Stomach smooth muscle (tissue), 2 donors: ENCODE measurements around the gene CNST.

Source experiments
- H3K27ac ChIP-seq: one replicate; pipeline ENCODE4 v1.7.0; 2013; ENCODE audit warnings: mild to moderate bottlenecking, low read length, inconsistent platforms
- H3K27me3 ChIP-seq, 2 donors: one replicate each; pipeline ENCODE4 v1.7.0; 2013; ENCODE audit warnings: low read length in 2 of 2; ENCODE audit not compliant: insufficient read depth in 2 of 2, control insufficient read depth in 1 of 2
- H3K36me3 ChIP-seq, 2 donors: one replicate each; pipeline ENCODE4 v1.7.0; 2013; ENCODE audit warnings: low read length in 2 of 2; ENCODE audit not compliant: control insufficient read depth in 2 of 2, insufficient read depth in 2 of 2
- H3K4me1 ChIP-seq: one replicate; pipeline ENCODE4 v1.7.0; 2013; ENCODE audit warnings: low read length; ENCODE audit not compliant: control insufficient read depth, insufficient read depth
- H3K4me3 ChIP-seq, 2 donors: one replicate each; pipeline ENCODE4 v1.7.0; 2013; ENCODE audit warnings: low read length in 2 of 2
- H3K9ac ChIP-seq, 2 donors: one replicate each; pipeline ENCODE4 v1.7.0; 2013; ENCODE audit warnings: low read length in 2 of 2, mild to moderate bottlenecking in 1 of 2
- H3K9me3 ChIP-seq, 2 donors: one replicate each; pipeline ENCODE4 v1.7.0; 2013; ENCODE audit warnings: low read length in 2 of 2; ENCODE audit not compliant: control insufficient read depth in 2 of 2
- donor health status: healthy.
- donor health status: Pancreatic carcinoma.

CNST gene

GRCh38 chr1:246533371-246533905, 32.8 kb upstream of the CNST start:
- H3K9me3 ChIP-seq = peaks cover 4 to 7% of the 10 kb centered on the region in 2 donors
- H3K4me3 ChIP-seq = no peak overlapping the region
- H3K27me3 ChIP-seq = no peaks in the 10 kb centered on the region
- H3K36me3 ChIP-seq = no peaks in the 10 kb centered on the region
- H3K4me1 ChIP-seq = no peaks in the 10 kb centered on the region
- H3K9ac ChIP-seq = no peak overlapping the region
- no peak overlapping the region for H3K27ac ChIP-seq

- no peak overlapping the region for H3K4me3 ChIP-seq
- H3K9ac ChIP-seq = no peak overlapping the region
- H3K9me3 ChIP-seq = peaks cover 4 to 7% of the 10 kb centered on the region in 2 donors
- no peaks in the 10 kb centered on the region for H3K27me3 ChIP-seq
- no peak overlapping the region for H3K27ac ChIP-seq
- H3K36me3 ChIP-seq = no peaks in the 10 kb centered on the region
- H3K4me1 ChIP-seq = no peaks in the 10 kb centered on the region
These were observed 32.1 kb upstream of the CNST start for GRCh38 chr1:246534114-246534513.

GRCh38 chr1:246537441-246537840, 28.8 kb upstream of the CNST start:
- Histone ChIP-seq H3K27ac (no peak overlapping the region), H3K4me3 (no peak overlapping the region), H3K9ac (no peak overlapping the region), H3K36me3 (peaks cover 5 to 14% of the 10 kb centered on the region in 2 donors), H3K9me3 (no peaks in the 10 kb centered on the region), H3K27me3 (no peaks in the 10 kb centered on the region), H3K4me1 (no peaks in the 10 kb centered on the region)

GRCh38 chr1:246537887-246538286, 28.4 kb upstream of the CNST start:
- Histone ChIP-seq H3K9ac (no peak overlapping the region), H3K4me1 (no peaks in the 10 kb centered on the region), H3K27me3 (no peaks in the 10 kb centered on the region), H3K4me3 (no peak overlapping the region), H3K36me3 (peaks cover 5 to 15% of the 10 kb centered on the region in 2 donors), H3K27ac (no peak overlapping the region), H3K9me3 (no peaks in the 10 kb centered on the region)

- H3K4me1 ChIP-seq = no peaks in the 10 kb centered on the region
- peaks cover 12 to 23% of the 10 kb centered on the region in 2 donors for H3K36me3 ChIP-seq
- no peak overlapping the region for H3K27ac ChIP-seq
- no peak overlapping the region for H3K9ac ChIP-seq
- H3K27me3 ChIP-seq = no peaks in the 10 kb centered on the region
- no peak overlapping the region for H3K4me3 ChIP-seq
- H3K9me3 ChIP-seq = no peaks in the 10 kb centered on the region
These were observed 25.3 kb upstream of the CNST start for GRCh38 chr1:246540738-246541491.

- Histone ChIP-seq H3K27ac (no peak overlapping the region), H3K4me1 (no peaks in the 10 kb centered on the region), H3K4me3 (no peak overlapping the region), H3K36me3 (peaks cover 14 to 23% of the 10 kb centered on the region in 2 donors), H3K27me3 (no peaks in the 10 kb centered on the region), H3K9ac (no peak overlapping the region), H3K9me3 (no peaks in the 10 kb centered on the region)
These were observed 22.3 kb upstream of the CNST start for GRCh38 chr1:246544001-246544400.

GRCh38 chr1:246549665-246550064, 16.6 kb upstream of the CNST start:
- no peaks in the 10 kb centered on the region for H3K9me3 ChIP-seq
- no peaks in the 10 kb centered on the region for H3K27me3 ChIP-seq
- peaks cover 20 to 26% of the 10 kb centered on the region in 2 donors for H3K36me3 ChIP-seq
- no peak overlapping the region for H3K9ac ChIP-seq
- no peaks in the 10 kb centered on the region for H3K4me1 ChIP-seq
- no peak overlapping the region for H3K4me3 ChIP-seq
- H3K27ac ChIP-seq = no peak overlapping the region

GRCh38 chr1:246550402-246550801, 15.9 kb upstream of the CNST start:
- no peak overlapping the region for H3K4me3 ChIP-seq
- peaks cover 20 to 30% of the 10 kb centered on the region in 2 donors for H3K36me3 ChIP-seq
- H3K4me1 ChIP-seq = no peaks in the 10 kb centered on the region
- no peak overlapping the region for H3K27ac ChIP-seq
- H3K9ac ChIP-seq = no peak overlapping the region
- no peaks in the 10 kb centered on the region for H3K9me3 ChIP-seq
- H3K27me3 ChIP-seq = no peaks in the 10 kb centered on the region

- Histone ChIP-seq H3K4me3 (no peak overlapping the region), H3K36me3 (peaks cover 27 to 35% of the 10 kb centered on the region in 2 donors)
These were observed 14.1 kb upstream of the CNST start for GRCh38 chr1:246552110-246552509.

GRCh38 chr1:246554201-246554600, 12.1 kb upstream of the CNST start:
- Histone ChIP-seq H3K27me3 (no peaks in the 10 kb centered on the region), H3K4me3 (no peak overlapping the region), H3K36me3 (peaks cover 29 to 34% of the 10 kb centered on the region in 2 donors), H3K4me1 (no peaks in the 10 kb centered on the region), H3K27ac (no peak overlapping the region), H3K9ac (no peak overlapping the region), H3K9me3 (no peaks in the 10 kb centered on the region)

More at GRCh38 chr1:246552110-246552509, 14.1 kb upstream of the CNST start:
- Histone ChIP-seq H3K27me3 (no peaks in the 10 kb centered on the region), H3K27ac (no peak overlapping the region), H3K9me3 (no peaks in the 10 kb centered on the region), H3K4me1 (no peaks in the 10 kb centered on the region), H3K9ac (no peak overlapping the region)

GRCh38 chr1:246558041-246558440, 8.2 kb upstream of the CNST start:
- H3K9ac ChIP-seq = no peak overlapping the region
- H3K36me3 ChIP-seq = peaks cover 22 to 23% of the 10 kb centered on the region in 2 donors
- H3K27me3 ChIP-seq = no peaks in the 10 kb centered on the region
- no peak overlapping the region for H3K4me3 ChIP-seq
- no peaks in the 10 kb centered on the region for H3K4me1 ChIP-seq
- no peak overlapping the region for H3K27ac ChIP-seq
- no peaks in the 10 kb centered on the region for H3K9me3 ChIP-seq
